ENCODE data around the gene CEND1.

CEND1 gene

DNA sequence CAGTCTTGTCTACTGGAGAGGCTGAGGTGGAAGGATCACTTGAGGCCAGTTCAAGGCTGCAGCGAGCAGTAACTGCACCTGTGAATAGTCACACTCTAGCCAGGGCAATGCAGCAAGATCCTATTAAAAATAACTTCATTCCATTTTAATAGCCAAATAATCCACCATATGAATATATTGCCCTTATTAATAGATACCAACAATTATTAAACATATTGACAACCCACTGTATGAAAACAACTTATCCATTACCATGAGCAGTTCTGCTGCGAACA, 23.0 kb downstream of the CEND1 start:
- H3K4me3 ChIP-seq (ENCODE audit: low read length) = no peak overlapping the region
- TF ChIP-seq ZNF274 (IDR thresholded peaks at IDR 0.05; ENCODE audit: low read depth, low read length) = no peak

DNA sequence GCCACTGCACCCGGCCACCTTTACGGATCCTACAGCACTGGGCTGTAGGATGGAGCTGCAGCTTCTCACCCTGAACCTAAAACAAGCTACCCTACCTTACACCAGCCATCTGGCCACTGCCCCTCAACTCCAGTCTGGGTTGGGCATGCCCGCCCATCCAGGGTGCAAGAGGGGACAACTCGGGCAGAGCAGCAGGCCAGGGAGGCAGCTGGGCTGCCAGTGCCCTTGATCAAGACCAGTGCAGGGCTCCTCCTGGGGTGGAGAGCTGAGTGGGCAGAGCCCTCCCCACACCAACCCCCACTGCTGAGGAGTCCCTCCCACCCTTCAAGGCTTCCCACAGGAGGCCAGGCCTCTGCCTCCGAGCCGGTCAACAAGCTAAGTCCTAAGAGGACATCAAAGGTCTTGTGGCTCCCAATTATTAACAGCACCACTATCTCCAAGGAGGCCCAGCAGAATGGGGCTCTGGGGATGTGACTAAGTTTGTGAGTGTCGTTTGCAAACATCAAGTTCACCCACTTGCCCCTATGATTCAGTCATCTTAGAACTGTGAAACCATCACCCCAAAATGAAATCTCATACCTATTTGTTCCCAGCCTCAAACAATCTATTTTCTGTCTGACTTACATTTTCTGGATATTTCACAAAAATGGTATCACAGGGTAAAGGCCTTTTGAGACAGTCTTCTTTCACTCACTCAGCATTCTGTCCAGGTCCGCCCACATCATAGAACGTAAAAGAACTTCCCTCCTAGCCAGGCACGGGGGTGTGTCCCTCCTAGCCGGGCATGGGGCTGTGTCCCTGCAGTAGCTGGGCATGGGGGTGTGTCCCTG, 23.6 kb downstream of the CEND1 start:
- TF ChIP-seq ZNF274 (IDR thresholded peaks at IDR 0.05; ENCODE audit: low read depth, low read length) = no peak

DNA sequence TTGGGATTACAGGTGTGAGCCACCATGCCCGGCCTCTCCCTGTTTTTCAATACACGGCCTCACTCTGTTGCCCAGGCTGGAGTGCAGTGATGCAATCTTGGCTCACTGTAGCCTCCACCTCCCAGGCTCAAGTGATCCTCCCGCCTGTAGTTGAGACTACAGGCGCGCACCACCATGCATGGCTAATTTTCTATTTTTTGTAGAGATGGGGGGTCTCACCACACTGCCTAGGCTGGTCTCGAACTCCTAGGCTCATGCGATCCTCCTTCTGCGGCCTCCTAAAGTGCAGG, 24.1 kb downstream of the CEND1 start:
- no peak for TF ChIP-seq ZNF274 (IDR thresholded peaks at IDR 0.05; ENCODE audit: low read depth, low read length)
- no peak overlapping the region for H3K4me3 ChIP-seq (ENCODE audit: low read length)

More for the DNA sequence above, 23.6 kb downstream of the CEND1 start:
- H3K4me3 ChIP-seq (ENCODE audit: low read length) = no peak overlapping the region

DNA sequence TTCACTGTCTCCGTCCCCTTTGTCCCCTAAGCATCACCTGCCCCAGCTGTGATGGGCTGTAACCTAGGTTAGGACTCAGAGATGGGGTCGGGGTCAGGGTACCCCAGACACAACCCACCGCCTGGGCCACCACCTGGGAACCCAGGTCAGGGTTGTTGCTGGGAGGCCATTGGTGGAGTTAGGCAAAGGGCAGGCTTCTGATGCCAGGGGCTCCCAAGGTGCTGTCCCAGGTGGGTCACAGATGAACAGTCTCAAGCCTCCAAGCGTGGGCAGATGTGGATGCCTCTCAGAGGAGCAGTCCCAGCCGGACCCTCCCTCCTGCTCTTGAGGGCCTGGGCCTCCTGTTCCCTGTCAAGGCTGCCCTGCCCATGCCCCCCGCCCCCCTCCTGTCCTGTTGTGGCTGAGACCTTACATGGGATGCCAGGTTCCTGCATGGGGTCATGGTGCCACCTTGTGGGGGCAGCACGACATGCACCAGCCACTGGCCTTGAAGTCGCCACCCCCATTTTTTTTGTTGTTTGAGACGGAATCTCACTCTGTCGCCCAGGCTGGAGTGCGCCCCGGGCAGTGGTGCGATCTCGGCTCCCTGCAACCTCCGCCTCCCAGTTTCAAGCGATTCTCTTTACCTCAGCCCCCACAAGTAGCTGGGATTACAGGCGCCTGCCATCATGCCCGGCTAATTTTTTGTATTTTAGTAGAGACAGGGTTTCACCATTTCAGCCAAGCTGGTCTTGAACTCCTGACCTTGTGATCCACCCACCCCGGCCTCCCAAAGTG, 24.7 kb downstream of the CEND1 start:
- H3K4me3 ChIP-seq (ENCODE audit: low read length) = no peak overlapping the region
- TF ChIP-seq ZNF274 (IDR thresholded peaks at IDR 0.05; ENCODE audit: low read depth, low read length) = no peak

DNA sequence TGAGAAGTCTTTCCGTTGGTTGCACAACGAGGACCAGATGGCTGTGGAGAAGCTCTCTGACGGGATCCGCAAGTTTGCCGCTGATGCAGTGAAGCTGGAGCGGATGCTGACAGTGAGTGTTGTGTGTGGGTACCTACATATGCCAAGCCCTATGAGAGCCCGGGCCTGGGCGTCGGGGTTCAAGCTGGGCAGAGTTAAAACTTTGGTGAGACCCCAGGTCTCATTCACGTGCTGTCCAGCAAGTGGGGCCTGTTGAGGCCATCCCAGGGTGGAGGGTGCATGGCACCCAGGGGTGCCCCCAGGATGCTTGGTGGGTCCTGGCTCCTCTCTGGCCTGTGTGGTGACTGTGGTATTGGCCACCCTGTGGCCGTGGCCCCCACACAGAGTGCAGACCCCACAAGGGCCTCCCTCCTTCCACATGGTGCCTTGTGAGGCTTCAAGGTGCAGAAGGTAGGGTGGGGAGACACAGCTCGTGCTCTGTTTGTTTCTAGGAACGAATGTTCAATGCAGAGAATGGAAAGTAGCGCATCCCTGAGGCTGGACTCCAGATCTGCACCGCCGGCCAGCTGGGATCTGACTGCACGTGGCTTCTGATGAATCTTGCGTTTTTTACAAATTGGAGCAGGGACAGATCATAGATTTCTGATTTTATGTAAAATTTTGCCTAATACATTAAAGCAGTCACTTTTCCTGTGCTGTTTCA, 25.4 kb downstream of the CEND1 start:
- H3K4me3 ChIP-seq (ENCODE audit: low read length) = no peak overlapping the region
- no peak for TF ChIP-seq ZNF274 (IDR thresholded peaks at IDR 0.05; ENCODE audit: low read depth, low read length)

DNA sequence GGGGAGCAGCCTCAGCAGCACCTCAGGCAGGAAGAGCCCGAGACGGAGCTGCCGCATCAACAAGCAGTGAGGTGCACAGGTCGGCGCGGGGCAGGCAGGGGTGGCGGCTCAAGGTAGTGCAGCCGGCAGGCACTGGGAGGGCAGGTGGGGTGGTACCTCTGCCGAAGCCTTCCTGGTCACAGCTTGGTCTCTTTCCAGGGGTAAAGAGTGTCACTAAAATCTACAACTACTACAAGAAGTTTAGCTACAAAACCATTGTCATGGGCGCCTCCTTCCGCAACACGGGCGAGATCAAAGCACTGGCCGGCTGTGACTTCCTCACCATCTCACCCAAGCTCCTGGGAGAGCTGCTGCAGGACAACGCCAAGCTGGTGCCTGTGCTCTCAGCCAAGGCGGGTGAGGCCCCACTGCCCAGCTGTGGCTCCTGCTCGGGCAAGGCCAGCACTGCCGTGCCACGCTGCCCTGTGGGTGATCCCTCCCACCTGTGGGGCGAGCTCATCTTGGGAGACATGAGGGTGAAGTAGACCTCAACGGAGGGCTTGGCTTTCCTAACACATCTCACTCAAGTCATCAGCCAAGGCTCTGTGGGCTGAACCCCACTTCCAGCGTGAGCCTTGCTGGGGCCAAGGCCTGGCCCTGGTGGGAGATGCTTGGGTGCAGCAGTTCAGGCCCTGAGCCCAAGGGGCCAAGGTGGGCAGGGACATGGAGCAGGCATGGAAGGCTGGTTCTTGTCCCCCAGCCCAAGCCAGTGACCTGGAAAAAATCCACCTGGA, 26.2 kb downstream of the CEND1 start:
- TF ChIP-seq ZNF274 (IDR thresholded peaks at IDR 0.05; ENCODE audit: low read depth, low read length) = no peak
- no peak overlapping the region for H3K4me3 ChIP-seq (ENCODE audit: low read length)

DNA sequence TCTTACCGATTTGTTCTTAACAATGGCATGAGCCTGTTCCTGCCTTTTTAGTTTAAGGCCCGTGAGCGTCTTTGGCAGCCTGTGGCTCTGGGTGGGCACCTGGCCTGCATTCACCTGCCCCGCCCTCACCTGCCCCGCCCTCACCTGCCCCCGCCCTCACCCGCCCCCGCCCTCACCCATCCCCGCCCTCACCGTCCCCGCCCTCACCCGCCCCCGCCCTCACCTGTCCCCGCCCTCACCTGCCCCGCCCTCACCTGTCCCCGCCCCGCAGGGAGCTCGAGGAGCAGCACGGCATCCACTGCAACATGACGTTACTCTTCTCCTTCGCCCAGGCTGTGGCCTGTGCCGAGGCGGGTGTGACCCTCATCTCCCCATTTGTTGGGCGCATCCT, 26.8 kb downstream of the CEND1 start:
- no peak overlapping the region for H3K4me3 ChIP-seq (ENCODE audit: low read length)
- TF ChIP-seq ZNF274 (IDR thresholded peaks at IDR 0.05; ENCODE audit: low read depth, low read length) = no peak

DNA sequence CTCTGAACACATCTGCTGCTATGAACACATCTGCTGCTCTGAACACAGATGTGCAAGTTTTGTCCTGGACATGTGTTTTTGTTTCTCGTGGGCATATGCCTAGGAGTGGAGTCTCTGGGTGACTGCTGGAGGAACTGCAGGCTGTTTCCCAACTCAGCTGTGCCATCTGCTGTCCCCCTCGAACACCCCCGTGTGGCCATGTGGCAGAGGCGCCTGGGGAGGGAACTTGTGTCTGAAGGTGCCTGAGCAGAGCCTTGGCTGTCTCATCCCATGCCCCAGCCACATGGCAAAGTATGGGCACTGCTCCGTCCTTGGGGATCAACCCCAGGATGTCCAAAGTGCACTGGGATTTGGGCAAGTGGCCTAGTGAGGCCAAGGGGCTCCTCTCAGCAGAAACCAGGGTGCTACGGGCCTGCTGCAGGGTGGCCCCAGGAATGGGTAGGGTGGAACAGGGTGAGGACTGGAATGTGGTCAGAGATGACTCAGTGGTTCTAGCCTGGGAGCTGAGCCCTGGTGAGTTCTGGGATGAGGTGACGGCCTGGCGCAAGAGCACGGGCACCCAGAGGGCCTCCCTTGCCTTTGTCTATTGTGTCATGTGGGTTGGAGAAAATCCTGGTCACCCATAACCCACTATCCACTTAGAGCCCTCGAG, 27.3 kb downstream of the CEND1 start:
- no peak overlapping the region for H3K4me3 ChIP-seq (ENCODE audit: low read length)
- TF ChIP-seq ZNF274 (IDR thresholded peaks at IDR 0.05; ENCODE audit: low read depth, low read length) = no peak

DNA sequence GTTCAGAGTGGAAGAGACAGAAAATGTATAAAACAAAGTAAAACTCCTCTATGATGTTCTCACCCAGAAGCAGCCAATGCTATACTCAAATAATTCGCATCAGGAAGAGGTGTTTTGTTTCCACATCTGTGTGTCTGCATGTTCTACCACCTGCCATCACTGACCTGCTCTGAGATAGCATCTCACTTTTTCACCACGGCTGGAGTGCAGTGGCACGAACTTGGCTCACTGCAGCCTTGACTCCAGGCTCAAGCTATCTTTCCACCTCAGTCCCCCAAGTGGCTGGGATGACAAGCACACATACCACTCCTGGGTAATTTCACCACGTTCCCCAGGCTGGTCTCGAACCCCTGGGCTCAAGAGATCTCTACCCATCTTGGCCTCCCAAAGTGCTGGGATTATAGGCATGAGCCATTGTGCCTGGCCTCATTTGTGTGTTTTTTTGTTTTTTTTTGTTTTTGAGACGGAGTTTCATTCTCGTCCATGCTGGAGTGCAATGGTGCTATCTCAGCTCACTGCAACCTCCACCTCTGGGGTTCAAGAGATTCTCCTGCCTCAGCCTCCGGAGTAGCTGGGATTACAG, 28.3 kb downstream of the CEND1 start:
- H3K4me3 ChIP-seq (ENCODE audit: low read length) = no peak overlapping the region

DNA sequence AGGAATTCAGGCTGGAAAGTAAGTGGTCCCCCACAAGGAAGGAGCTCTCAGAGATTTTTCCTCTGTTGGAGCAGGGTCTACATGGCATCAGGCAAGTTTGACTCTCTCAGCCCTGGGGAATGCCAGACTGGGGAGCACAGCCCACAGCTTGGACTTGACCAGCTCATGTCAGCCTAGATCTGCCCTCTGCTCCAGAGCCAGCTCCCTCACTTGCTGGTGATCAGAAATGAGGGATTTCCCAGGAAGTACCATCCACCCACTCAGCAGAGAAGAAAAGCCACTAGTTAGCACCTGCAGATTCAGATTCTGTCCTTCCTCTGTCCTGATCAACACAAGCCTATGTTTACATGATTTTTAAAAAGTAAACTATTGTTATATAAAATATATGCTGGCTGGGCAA, 29.7 kb downstream of the CEND1 start:
- no peak overlapping the region for H3K4me3 ChIP-seq (ENCODE audit: low read length)
- no peak for TF ChIP-seq ZNF274 (IDR thresholded peaks at IDR 0.05; ENCODE audit: low read depth, low read length)

More for the DNA sequence above, 28.3 kb downstream of the CEND1 start:
- TF ChIP-seq ZNF274 (IDR thresholded peaks at IDR 0.05; ENCODE audit: low read depth, low read length) = no peak

DNA sequence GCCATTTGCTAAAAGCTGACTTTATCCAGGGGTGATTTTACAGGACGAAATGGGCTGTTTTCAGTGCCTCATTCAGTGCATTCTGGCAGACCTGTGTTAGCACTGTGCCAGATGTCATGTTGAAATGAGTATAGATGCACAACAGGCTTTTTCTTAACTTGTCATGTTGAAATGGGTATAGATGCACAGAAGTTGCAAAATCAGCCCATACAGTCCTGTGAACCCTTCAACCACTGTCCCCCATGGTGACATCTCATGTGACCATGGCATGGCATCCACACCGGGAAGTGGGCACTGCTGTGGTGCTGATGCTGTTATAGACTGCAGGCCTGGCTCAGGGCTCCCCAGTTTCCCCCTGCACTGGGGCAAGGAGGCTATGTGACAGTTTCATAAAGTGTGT, 40.2 kb downstream of the CEND1 start:
- H3K4me3 ChIP-seq (ENCODE audit: low read length) = no peak overlapping the region
- no peak for TF ChIP-seq ZNF274 (IDR thresholded peaks at IDR 0.05; ENCODE audit: low read depth, low read length)

DNA sequence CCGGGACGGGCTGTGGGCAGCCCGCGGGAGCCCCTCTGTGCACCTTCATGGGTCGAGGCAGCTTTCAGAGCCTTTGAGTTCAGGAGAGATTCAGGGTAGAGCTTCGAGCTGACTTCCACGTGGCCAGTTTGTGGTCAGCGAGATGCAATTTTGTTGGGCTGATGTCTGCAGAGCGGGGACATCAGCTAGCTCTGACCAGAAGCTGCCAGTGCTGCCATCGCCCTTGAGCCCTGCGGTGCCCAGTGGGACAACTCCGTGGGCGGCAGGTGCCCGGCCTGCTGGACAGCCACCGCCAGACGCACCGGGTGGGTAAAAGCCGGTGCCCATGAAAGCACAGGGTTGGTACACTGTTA, 41.9 kb downstream of the CEND1 start:
- TF ChIP-seq ZNF274 (IDR thresholded peaks at IDR 0.05; ENCODE audit: low read depth, low read length) = no peak
- H3K4me3 ChIP-seq (ENCODE audit: low read length) = peak overlapping the region; percentile 84

DNA sequence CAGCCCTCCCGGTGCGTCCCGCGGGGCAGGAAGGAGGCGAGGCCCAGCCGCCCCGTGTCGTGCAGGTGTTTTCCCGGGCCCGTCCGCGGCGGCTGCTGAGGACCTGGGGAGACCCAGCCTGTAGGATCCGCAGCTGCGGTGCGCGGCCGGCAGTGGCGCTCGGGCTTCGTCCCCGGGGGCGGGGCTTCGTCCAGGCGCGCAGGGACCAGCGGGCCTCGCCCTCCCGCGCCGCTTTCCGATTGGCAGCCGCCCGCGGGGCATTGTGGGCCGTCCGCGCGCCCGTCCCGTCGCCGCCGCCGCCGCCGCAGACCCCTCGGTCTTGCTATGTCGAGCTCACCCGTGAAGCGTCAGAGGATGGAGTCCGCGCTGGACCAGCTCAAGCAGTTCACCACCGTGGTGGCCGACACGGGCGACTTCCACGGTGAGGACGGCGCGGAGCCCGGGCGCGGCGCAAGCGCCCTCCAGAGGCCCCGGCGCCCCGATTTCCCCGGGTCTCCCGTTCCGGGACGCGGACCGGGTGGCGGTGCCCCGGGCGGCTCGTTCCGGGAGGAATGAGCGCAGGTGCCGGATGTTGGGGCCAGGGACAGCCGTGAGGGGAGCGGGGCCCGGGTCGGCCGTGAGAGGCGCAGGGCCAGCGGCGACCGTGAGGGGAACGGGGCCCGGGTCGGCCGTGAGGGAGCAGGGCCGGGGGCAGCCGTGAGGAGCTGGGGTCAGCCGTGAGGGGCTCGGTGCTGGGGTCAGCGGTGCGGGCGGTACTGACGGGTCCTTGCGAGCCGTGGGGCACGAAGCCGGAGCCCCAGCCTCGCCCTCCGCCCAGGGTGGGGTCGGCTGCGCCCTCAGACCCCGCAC, 42.5 kb downstream of the CEND1 start, which contains the start of gene TALDO1:
TALDO1 (plus strand) TSS at position 307 of the 849 bp plus-strand sequence; CDS start at position 325, 18 bp downstream.
- no peak for TF ChIP-seq ZNF274 (IDR thresholded peaks at IDR 0.05; ENCODE audit: low read depth, low read length)
- peak within 1 kb of the TSS; percentile 84 for H3K4me3 ChIP-seq (ENCODE audit: low read length)

Data from GM08714 (cell line).